ENCODE results near the gene IRGQ. TPM values are rescaled to one million over a fixed set of nuclear protein-coding genes. Genes with fewer than 3 reads are reported as not detected.

Gene IRGQ
- total RNA-seq, 1 experiment from 2014 or later = 24.1 TPM

- Mint-ChIP-seq H3K27me3 (ENCODE audit: low read depth) (no peaks in the 10 kb centered on the region), H3K9me3 (0 out of 5 replicates have a peak, but pooled peaks cover 0 to 2% of the 10 kb centered on the region in 2 experiments), H3K27ac (peak overlapping the region in 1 of 3 experiments; percentile 53; a peak in 2 of 7 replicates), H3K36me3 (ENCODE audit: insufficient read depth in 1 of 3, low read depth in 3 of 3) (peaks cover 18 to 61% (median 55%) of the 10 kb centered on the region in 3 experiments; a peak in 6 of 7 replicates), H3K4me3 (no peak overlapping the region), H3K4me1 (peaks cover 7 to 11% of the 10 kb centered on the region in 2 experiments)
- Histone ChIP-seq H3K4ac (ENCODE audit: low read depth, low read length) (no peak overlapping the region), H3K4me2 (ENCODE audit: insufficient read depth, insufficient read length, low read length) (no peak overlapping the region), H2BK5ac (ENCODE audit: insufficient read length, low read length) (no peak overlapping the region), H2BK20ac (ENCODE audit: low read depth, low read length, poor library complexity, severe bottlenecking) (no peak overlapping the region), H3K79me2 (ENCODE audit: insufficient read depth, low read length) (no peaks in the 10 kb centered on the region), H4K5ac (ENCODE audit: insufficient read length, low read depth, low read length) (no peak overlapping the region), H3K9me3 (ENCODE audit: control insufficient read depth, low read depth, low read length) (no peaks in the 10 kb centered on the region), H3T11ph (ENCODE audit: low read length) (no peak overlapping the region), H3K27ac (ENCODE audit: insufficient read length, low read depth, low read length) (no peak overlapping the region), H4K20me1 (ENCODE audit: control insufficient read depth, insufficient read depth, insufficient read length) (no peaks in the 10 kb centered on the region), H3K56ac (ENCODE audit: insufficient read length, low read depth, low read length) (no peak overlapping the region), H3K23ac (ENCODE audit: insufficient read length, low read depth, low read length) (no peak overlapping the region), H3K23me2 (ENCODE audit: insufficient read length, low read depth, low read length, poor library complexity, severe bottlenecking) (no peaks in the 10 kb centered on the region), H4K91ac (ENCODE audit: insufficient read length, low read depth, low read length) (no peak overlapping the region), H3K79me1 (ENCODE audit: insufficient read depth, low read depth, low read length, poor library complexity, severe bottlenecking) (no peaks in the 10 kb centered on the region), H3K27me3 (ENCODE audit: insufficient read depth, low read length) (no peaks in the 10 kb centered on the region), H2AFZ (ENCODE audit: low read length) (no peak overlapping the region), H3K14ac (ENCODE audit: insufficient read depth, low read length) (no peak overlapping the region), H3K4me1 (ENCODE audit: insufficient read depth, low read length) (no peaks in the 10 kb centered on the region), H3K9ac (ENCODE audit: extremely low read depth, insufficient read length, low read length) (no peak overlapping the region), H2BK15ac (ENCODE audit: low read depth, low read length) (no peak overlapping the region; the same call in 1 of the 2 replicates), H4K8ac (replicated peaks; ENCODE audit: insufficient read length, low read depth, low read length) (no peak overlapping the region), H3K18ac (ENCODE audit: insufficient read length, low read depth, low read length) (no peak overlapping the region), H2AK5ac (ENCODE audit: insufficient read length, low read length) (no peak overlapping the region), H2BK12ac (ENCODE audit: insufficient read length, low read depth, low read length) (no peak overlapping the region), H2BK120ac (ENCODE audit: low read depth, low read length, poor library complexity, severe bottlenecking) (no peak overlapping the region)
- TF ChIP-seq CTCF (conservative IDR thresholded peaks at IDR 0.05) = no peak
- DNase-seq = no peak
- WGBS (ENCODE audit: extremely low coverage, insufficient read length, low lambda C conversion rate) = no CpG with 5 or more reads among the region's 3 CpGs
Observed at GRCh38 chr19:43552616-43553015, 43.3 kb downstream of the IRGQ start.
